Effector memory CD4-positive, alpha-beta T cell (primary cell): Measurements from ENCODE around the gene NUP160.
"Not testable (repeated sequence)": the region's sequence is repeated elsewhere in the genome, so short reads cannot be mapped to it uniquely, and the experiment has no call there.

ENCODE experiments used
- DNase-seq, 3 donors: peaks; one replicate each; pipeline ENCODE4 v3.0.0-alpha.2; 2020
- H3K27ac ChIP-seq: 2 replicates; pipeline ENCODE4 v1.7.0; 2013; ENCODE audit warnings: mild to moderate bottlenecking, low read length, moderate library complexity; ENCODE audit not compliant: insufficient read depth, poor library complexity, severe bottlenecking
- H3K27me3 ChIP-seq: replicated peaks from 2 replicates; pipeline ENCODE4 v1.7.0; 2013; ENCODE audit warnings: mild to moderate bottlenecking, low read length; ENCODE audit not compliant: insufficient read depth, control insufficient read depth, poor library complexity, severe bottlenecking
- H3K36me3 ChIP-seq: 2 replicates; pipeline ENCODE4 v1.7.0; 2013; ENCODE audit warnings: mild to moderate bottlenecking, low read length, moderate library complexity; ENCODE audit not compliant: control insufficient read depth, insufficient read depth
- H3K4me1 ChIP-seq: 2 replicates; pipeline ENCODE4 v1.7.0; 2013; ENCODE audit warnings: low read length, mild to moderate bottlenecking; ENCODE audit not compliant: control insufficient read depth, insufficient read depth, poor library complexity, severe bottlenecking
- H3K4me3 ChIP-seq: 2 replicates; pipeline ENCODE4 v1.7.0; 2013; ENCODE audit warnings: low read length, low read depth, mild to moderate bottlenecking; ENCODE audit not compliant: insufficient read depth, poor library complexity, severe bottlenecking
- H3K9me3 ChIP-seq: 2 replicates; pipeline ENCODE4 v1.7.0; 2013; ENCODE audit warnings: mild to moderate bottlenecking, low read length, moderate library complexity; ENCODE audit not compliant: control insufficient read depth
- total RNA-seq, 3 donors: gene quantifications; one replicate each; lab custom pipeline; 2026; lab: John Stamatoyannopoulos, UW

NUP160 gene
- total RNA-seq: 56.7 to 73.0 (median 62.6) reads per million in 3 donors

GRCh38 chr11:47847892-47848699, at the start of gene NUP160:
Gene NUP160, minus strand, starts transcription at chr11:47848350. Its CDS starts 32 bp downstream, at chr11:47848318.
- H3K9me3 ChIP-seq: no peaks in the 10 kb centered on the region
- peaks cover 14% of the 10 kb centered on the region for H3K36me3 ChIP-seq
- H3K4me1 ChIP-seq: peaks cover 31% of the 10 kb centered on the region
- peak; percentile 71 to 81 (median 75) for DNase-seq
- H3K4me3 ChIP-seq: peak within 1 kb of the TSS; percentile 97
- peak within 1 kb of the TSS; percentile 90 for H3K27ac ChIP-seq
- H3K27me3 ChIP-seq: no peaks in the 10 kb centered on the region

GRCh38 chr11:47896199-47896598, 48.0 kb upstream of the NUP160 start:
- no peaks in the 10 kb centered on the region for H3K27me3 ChIP-seq
- H3K27ac ChIP-seq: no peak overlapping the region
- H3K9me3 ChIP-seq: no peaks in the 10 kb centered on the region
- no peak overlapping the region for H3K4me3 ChIP-seq
- no peaks in the 10 kb centered on the region for H3K36me3 ChIP-seq
- no peaks in the 10 kb centered on the region for H3K4me1 ChIP-seq
- no peak for DNase-seq

GRCh38 chr11:47895035-47895434, 46.9 kb upstream of the NUP160 start:
- H3K36me3 ChIP-seq: no peaks in the 10 kb centered on the region
- H3K27me3 ChIP-seq: no peaks in the 10 kb centered on the region
- no peak for DNase-seq
- H3K4me3 ChIP-seq: no peak overlapping the region
- H3K4me1 ChIP-seq: peaks cover 5% of the 10 kb centered on the region
- no peaks in the 10 kb centered on the region for H3K9me3 ChIP-seq
- H3K27ac ChIP-seq: no peak overlapping the region

- DNase-seq, H3K27me3 ChIP-seq, H3K4me3 ChIP-seq, H3K9me3 ChIP-seq, H3K27ac ChIP-seq, H3K36me3 ChIP-seq: not testable (repeated sequence)
- peaks cover 19% of the 10 kb centered on the region for H3K4me1 ChIP-seq
Observed at GRCh38 chr11:47892546-47893276, 44.6 kb upstream of the NUP160 start.

GRCh38 chr11:47891886-47892285, 43.7 kb upstream of the NUP160 start:
- Histone ChIP-seq H3K36me3 (no peaks in the 10 kb centered on the region), H3K4me1 (peaks cover 24% of the 10 kb centered on the region), H3K9me3 (no peaks in the 10 kb centered on the region), H3K27me3 (no peaks in the 10 kb centered on the region), H3K4me3 (no peak overlapping the region), H3K27ac (no peak overlapping the region)
- DNase-seq: no peak

- Histone ChIP-seq H3K27me3 (no peaks in the 10 kb centered on the region), H3K27ac (no peak overlapping the region), H3K9me3 (no peaks in the 10 kb centered on the region), H3K4me3 (no peak overlapping the region), H3K4me1 (peaks cover 36% of the 10 kb centered on the region), H3K36me3 (no peaks in the 10 kb centered on the region)
- no peak for DNase-seq
Observed at GRCh38 chr11:47889714-47890441, 41.7 kb upstream of the NUP160 start.

GRCh38 chr11:47887910-47888569, 39.9 kb upstream of the NUP160 start:
- Histone ChIP-seq H3K36me3 (no peaks in the 10 kb centered on the region), H3K27ac (no peak overlapping the region), H3K4me3 (no peak overlapping the region), H3K4me1 (peaks cover 41% of the 10 kb centered on the region), H3K9me3 (no peaks in the 10 kb centered on the region), H3K27me3 (no peaks in the 10 kb centered on the region)
- no peak for DNase-seq

- H3K4me3 ChIP-seq: no peak overlapping the region
- no peaks in the 10 kb centered on the region for H3K36me3 ChIP-seq
- H3K27me3 ChIP-seq: no peaks in the 10 kb centered on the region
- peak overlapping the region; percentile 19 for H3K27ac ChIP-seq
- H3K9me3 ChIP-seq: no peaks in the 10 kb centered on the region
- no peak for DNase-seq
- H3K4me1 ChIP-seq: peaks cover 41% of the 10 kb centered on the region
Observed at GRCh38 chr11:47886096-47886495, 37.9 kb upstream of the NUP160 start.

GRCh38 chr11:47882437-47882836, 34.3 kb upstream of the NUP160 start:
- H3K27me3 ChIP-seq, H3K36me3 ChIP-seq, DNase-seq, H3K27ac ChIP-seq, H3K4me3 ChIP-seq, H3K9me3 ChIP-seq: not testable (repeated sequence)
- H3K4me1 ChIP-seq: peaks cover 22% of the 10 kb centered on the region
